HG03159 (cell line): ENCODE results near the gene RAC3.

Experiments used
- ATAC-seq: cut with Tn5 transposase; IDR thresholded peaks from one replicate; pipeline ENCODE4 v1.9.1; 2021; ENCODE audit warnings: mild to moderate bottlenecking, moderate library complexity; ENCODE audit not compliant: unreplicated experiment

RAC3 gene

DNA sequence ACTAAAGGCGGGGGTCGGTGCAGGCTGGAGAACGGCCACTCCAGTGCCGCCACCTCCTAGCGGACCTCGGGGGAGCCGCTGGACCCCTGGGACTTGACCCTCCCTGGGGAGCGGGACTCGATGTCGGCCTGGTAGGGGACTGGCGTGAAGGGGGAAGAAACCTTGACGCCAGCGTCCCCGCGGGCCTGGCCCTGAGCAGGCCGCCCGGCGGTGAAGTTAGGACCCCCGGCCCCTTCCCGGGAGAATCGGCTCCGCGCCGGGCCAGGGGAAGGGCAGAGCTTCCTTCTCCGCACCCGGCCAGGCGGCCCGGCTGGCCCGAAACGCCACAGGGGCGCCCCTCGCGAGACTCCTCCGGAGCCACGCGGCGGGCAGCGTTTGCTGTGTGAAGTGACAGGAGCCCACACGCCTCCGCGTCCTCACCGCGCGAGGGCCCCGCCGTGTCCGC is 33.7 kb downstream of the RAC3 start:
- peak; percentile 24 for ATAC-seq

- ATAC-seq, result peak; percentile 69
Observed at GRCh38 chr17:82065638-82066303, 34.3 kb downstream of the RAC3 start, which contains the start of gene DUS1L. Gene DUS1L (minus strand): TSS chr17:82065804. CDS start chr17:82065059, 745 bp downstream.

- no peak for ATAC-seq
Observed at GRCh38 chr17:82070611-82071010, 39.1 kb downstream of the RAC3 start.

- no peak for ATAC-seq
Observed at GRCh38 chr17:82072827-82073226, 41.3 kb downstream of the RAC3 start.

DNA sequence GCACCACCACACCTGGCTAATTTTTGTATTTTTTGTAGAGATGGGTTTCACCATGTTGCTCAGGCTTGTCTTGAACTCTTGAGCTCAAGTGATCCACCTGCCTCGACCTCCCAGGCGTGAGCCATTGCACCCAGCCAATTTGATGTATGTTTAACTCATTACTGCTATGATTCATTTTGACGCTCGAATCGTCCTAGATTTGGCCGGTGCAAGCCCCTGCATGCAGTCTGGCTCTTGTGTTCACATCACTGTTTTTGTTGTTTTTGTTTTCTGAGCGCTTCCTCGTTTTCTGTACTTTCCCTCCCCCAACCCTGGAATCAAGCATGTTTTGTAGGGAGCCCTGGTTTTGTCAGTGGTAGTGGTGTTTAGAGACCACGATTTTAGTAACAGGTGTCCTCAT is 42.0 kb downstream of the RAC3 start:
- no peak for ATAC-seq

DNA sequence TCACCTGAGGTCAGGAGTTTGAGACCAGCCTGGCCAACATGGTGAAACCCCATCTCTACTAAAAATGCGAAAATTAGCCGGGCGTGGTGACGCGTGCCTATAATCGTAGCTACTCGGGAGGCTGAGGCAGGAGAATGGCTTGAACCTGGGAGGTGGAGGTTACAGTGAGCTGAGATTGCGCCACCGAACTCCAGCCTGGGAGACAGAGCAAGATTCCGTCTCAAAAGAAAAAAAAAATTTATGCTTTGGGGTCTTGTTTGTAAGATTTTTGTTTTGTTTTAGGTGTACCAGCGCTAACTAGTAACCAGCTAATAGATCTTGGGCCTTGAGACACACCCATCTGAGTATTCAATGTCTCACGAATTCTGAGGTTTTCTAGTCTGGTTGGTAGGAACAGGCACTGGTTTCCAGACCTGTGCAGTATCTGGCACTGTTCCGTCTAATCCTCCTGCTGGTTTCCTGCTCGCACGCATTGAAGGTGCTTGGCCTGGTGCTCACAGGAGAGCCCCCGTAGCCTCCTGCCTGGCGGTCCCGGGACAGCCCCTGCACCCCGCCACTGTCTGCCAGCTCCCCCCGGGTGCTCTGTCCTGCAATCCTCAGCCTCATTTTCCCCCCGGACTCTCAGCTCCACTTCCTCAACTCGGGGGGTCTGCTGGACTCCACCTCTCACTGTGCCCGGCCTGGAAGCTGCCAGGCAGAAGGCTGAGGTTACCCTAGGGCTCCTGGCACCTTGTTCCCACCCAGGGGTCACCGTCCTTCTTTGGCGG is 44.7 kb downstream of the RAC3 start:
- ATAC-seq, result no peak

- ATAC-seq, result no peak
Observed at GRCh38 chr17:82076785-82077591, 45.5 kb downstream of the RAC3 start.

DNA sequence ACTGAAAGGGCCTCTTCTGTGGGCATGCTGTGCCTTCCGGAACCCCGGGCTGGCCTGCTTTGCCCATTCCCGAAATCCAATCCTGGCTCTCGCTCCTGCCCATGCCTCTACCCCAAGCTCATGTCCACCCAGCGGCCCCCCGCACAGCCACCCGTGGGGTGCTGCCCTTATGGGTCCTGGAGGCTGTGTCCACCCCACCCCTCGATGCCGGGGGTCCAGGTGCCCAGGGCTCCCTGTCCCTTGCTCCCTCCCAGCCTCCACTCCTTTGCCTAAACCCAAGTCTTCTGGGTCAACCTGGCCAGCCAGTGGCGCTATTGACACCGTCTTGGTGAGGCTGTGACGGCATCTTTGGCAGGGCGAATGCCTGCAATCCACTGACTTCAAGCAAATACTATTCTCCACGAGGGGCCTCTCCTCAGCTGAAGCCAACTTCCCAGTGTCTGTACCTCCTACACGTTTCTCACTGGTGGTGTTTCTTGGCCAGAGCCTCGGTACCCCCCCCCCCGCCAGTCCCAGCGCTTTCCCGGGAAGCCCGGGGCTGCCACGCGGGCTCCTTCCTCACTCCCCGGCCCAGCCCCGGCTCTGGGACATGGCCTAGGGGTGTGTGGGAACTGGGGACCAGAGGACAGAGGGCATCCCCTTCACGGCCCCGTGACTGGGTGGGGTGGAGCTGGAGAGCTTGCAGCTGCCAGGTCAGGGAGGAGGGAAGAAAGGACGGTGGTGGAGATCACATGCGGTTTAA is 46.3 kb downstream of the RAC3 start:
- ATAC-seq, result no peak

DNA sequence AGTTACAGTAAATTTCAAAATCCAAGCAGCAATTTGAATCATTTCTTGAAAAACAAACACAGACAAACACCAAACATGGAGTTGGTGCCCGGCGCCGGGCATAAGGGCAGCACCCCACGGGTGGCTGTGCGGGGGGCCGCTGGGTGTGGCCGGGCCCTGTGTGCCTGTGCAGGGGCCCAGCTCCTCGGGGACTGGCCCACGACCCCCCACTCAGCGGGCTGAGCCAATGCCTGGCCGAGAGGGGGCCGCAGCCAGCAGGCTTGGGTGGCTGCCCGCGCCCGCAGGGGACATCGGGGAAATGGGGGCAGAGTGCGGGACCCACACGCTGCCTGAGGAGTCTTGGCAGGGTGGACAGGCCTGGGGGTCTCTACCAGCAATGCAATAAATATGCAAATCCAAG is 47.0 kb downstream of the RAC3 start:
- no peak for ATAC-seq

- ATAC-seq, result no peak
Observed at GRCh38 chr17:82079001-82079677, 47.7 kb downstream of the RAC3 start.

DNA sequence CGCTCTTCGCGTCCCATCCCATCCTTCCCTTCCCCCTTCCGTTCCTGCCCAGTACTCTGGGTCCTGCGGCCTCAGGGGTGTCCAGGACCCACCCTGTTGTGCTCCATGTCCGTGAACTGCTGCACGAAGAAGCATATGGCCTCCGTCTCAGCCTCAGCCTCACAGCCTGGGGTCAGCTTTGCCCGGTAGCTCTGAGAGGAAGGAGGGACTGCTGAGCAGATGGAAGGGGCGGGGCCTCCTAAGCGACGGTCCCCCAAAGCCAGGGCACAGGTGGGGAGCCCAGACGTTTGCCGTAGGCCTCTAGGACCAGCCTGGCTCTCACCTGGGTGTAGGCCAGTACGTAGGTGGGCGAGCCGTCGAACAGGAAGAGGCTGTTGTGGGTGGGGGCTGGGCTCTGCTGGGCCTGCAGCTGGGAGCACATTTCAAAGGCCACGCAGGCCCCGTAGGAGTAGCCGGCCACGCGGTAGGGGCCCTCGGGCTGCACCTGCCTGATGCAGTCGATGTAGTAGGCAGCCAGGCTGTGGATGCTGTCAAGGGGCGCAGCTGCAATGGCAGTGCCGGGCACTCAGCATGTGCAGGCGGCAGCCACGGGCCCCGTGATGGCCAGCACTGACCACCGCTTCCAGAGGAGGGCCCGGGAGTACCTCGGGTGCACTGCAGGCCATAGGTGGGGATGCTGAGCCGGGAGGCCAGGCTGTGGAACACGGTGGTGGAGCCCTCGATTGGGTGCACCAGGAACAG is 48.7 kb downstream of the RAC3 start:
- no peak for ATAC-seq

GRCh38 chr17:82080789-82081464 is 49.4 kb downstream of the RAC3 start:
- no peak for ATAC-seq

- no peak for ATAC-seq
Observed at GRCh38 chr17:82081546-82081945, 50.1 kb downstream of the RAC3 start.

GRCh38 chr17:82081966-82082365 is 50.5 kb downstream of the RAC3 start:
- no peak for ATAC-seq

- ATAC-seq, result no peak
Observed at GRCh38 chr17:82082456-82082855, 51.0 kb downstream of the RAC3 start.

DNA sequence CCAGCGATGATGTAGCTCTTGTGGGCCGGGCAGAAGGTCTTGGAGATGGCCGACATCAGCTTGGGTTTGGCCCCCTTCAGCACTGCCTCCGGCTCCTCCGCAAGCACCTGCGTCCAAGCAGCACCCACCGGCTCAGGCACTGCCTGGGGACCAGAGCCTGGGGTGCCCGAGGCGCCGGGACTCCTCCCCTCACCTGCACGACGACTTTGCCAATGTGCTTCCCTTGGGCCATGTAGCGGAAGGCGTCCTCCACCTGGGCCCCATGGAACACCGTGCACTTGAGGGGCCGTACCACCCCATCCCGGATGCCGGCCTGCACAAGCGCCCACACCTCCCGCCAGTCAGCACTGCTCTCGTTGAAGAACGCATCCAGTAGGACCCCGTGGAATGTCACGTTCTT is 51.5 kb downstream of the RAC3 start:
- no peak for ATAC-seq
